NCI-H446 treated with DMSO at 0.1 percent for 48 hours (cell line): ENCODE data around the gene TRIM29.

ENCODE experiments used
- DNase-seq: peaks from one replicate; lab custom pipeline; 2025; lab: John Stamatoyannopoulos, UW

TRIM29 gene

DNA sequence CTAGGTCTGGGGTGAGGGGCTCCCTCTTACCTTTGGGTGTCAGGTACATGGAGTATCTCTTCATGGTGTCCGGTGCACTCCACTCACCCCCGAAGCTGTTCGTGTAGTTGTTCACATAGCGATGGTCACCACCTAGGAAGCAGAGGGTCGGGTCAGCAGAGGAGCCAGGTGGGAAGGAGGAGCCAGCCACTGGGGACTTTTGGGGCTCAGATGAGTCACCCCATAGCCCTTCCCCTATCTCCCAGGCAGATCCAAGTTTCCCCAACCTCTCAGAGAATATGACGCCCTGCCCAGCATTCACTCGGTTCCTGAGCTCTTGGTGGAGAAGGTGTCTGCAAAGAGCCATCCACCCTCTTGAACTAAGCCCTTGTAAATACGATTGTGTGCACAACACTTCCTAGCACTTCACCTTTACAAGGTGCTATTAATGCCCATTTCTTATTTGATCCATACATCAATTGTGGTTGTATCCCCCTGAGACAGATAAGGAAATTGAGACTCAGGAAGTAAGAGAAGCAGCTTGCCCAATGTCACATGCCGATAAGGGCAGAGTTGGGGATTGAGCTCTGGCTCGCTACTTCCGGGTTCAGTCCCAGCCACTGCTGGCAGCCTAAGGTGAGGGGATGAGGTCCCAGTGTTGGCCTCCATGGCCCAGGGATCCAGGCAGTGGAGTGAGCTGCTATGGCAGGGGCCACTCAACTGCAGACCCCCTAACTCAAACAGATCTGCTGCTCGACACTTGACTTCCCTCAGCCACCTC, 14.8 kb downstream of the TRIM29 start:
- no peak for DNase-seq

- no peak for DNase-seq
These were observed 15.9 kb downstream of the TRIM29 start for GRCh38 chr11:120121914-120122473.

DNA sequence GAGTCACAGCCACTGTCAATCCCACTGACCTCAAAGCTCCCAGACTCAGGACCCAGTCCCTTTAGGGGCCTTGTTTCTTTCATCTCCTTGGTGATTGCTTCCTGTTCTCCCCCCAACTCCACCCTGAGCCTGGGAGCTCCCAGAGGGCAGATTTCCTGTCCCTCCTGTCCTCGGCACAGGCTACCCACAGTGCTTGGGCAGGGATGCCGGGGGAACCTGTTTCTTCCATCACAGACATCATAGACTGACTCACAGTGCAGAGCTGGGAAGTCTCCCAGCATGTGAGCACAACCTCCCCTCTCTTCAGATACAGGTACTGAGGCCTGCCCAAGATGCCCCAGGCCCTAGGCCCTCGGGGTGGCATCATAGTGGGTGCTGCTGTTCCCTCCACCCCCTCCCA, 16.6 kb downstream of the TRIM29 start:
- DNase-seq, result no peak

DNA sequence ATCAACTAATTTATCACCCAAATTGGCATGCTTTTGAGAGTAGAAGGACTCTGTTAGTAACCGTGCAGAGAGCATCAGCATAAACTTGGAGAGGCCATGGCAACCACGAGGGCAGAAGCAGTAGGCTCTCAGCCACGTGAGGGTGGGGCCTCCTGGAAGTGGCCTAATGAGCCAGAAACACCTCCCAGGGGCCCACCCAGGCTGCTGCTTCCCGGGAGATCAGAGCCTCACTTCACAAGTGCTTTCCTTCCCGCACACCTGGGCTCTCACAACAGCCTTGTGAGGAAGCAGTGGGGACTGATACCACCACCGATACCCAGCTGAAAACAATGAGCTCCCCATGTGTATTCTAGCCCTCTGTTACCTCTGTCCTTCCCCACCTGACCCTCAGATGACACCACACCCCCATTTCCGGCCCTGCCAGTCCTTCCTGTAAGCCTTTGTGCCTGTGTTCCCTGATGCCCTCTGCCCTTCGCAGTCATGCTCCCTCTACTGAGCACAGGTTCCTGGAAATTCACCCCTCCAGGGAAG, 17.0 kb downstream of the TRIM29 start:
- DNase-seq, result no peak

- no peak for DNase-seq
These were observed 18.8 kb downstream of the TRIM29 start for GRCh38 chr11:120119121-120119520.

GRCh38 chr11:120117991-120118390, 19.9 kb downstream of the TRIM29 start:
- DNase-seq, result no peak

DNA sequence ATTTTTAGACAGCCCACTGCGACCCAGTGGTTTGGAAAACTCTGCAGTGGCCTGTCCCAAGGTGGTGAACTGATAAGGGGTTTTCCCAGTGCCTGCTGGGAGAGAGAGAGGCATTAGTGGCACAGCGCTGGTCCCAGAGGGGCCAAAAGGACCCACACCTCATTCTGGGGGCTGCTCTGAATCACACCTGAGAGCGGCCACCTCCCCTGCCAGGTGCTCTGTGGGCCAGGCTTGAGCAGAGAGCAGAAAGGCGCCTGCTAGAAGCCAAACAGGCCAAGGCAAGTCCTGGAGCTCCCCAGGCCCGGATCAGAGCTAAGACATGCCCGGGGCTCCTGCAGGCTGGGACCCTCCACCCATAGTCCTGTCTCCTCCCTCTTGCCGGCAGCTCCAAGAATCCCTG, 20.9 kb downstream of the TRIM29 start:
- no peak for DNase-seq

GRCh38 chr11:120115272-120116000, 22.5 kb downstream of the TRIM29 start:
- no peak for DNase-seq

DNA sequence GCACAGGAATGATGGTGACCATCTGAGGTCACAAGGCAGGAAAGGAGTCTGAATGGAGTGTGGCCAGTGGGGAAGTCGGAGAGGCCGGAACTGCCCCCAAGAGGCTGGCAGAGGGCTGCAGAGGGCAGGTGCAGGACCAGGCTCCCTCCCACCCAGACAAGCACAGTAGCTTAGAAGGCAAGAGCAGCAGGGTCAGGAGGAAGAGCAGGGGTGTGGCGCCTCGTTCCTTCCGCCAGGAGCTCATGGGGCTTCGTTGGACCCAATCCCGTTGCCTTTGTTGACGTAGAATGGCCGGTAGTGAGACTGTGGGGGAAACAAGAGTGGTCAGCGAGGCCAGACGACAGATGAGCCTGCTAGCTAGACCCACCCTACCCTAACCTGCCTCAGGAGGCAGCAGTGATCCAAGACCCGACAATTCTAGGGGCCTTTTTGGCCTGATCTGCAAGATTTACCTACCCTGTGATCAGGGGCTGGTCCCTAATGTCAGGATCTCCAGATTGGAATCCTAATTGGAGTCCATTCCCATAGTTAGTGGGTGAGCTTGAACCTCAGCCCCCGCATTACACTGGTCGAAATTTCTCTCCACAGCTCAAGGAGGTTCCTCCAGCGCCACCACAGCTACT, 25.6 kb downstream of the TRIM29 start:
- no peak for DNase-seq

- DNase-seq, result no peak
These were observed 28.4 kb downstream of the TRIM29 start for GRCh38 chr11:120109531-120109930.

GRCh38 chr11:120108785-120109168, 29.1 kb downstream of the TRIM29 start:
- DNase-seq, result no peak

- no peak for DNase-seq
These were observed 29.6 kb downstream of the TRIM29 start for GRCh38 chr11:120108154-120108784.

DNA sequence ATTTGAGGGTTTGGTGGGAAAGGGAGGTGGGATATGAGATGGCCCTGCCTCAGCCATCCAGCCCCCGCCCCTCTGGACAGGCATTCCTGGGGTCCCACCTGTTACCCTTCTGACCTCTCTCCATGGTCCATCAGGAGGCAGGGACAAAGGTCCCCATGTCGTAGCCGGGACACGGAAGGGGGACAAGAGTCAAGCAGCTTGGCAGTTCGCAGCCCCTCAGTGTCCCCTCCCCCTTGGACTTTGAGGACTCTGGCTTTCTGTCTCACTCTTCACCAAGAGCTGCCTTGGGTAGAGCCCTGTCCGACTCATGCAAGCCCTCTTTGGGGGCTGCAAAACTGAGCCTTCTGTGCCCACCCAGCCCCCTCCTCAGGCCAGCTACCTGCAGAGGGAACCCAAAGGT, 30.2 kb downstream of the TRIM29 start:
- no peak for DNase-seq

DNA sequence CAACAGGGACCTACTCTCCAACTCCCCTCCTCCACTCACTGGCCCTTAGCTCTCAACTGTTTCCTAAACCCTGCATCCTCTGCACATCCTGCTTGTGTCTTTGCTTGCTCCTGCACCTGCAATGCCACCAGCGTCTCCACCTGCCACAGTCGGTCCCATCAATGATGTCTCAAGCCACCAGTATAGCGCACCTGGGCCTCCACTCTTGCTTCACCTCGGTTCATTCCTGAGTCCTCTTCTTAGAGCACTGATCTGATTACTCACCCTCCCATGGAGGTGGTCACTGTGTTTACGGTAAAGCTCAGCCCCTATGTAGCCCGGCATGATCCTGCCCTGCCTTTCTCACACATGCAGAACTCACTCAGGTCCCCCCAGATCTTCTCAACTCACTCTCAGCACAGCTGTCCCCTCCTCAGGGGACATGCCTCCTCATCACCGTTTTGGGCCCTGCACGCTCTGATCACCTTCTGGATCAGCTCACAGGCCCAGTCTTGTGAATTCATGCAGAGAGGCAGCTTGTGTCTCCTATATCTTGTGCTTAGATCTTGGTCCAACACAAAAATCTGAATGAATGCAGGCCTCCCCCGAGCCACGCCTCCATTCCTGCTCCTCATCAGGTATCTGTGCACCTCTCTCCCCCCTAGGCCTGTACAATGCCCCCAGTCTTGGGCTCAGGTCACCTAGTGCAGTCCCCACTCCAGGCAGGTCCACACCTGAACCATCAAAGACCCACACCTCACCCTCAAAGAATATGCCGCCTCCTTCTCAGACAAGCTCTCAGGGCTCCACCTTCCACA, 31.4 kb downstream of the TRIM29 start:
- DNase-seq, result no peak

- DNase-seq, result no peak
These were observed 32.3 kb downstream of the TRIM29 start for GRCh38 chr11:120105576-120105975.

GRCh38 chr11:120104041-120104565, 33.8 kb downstream of the TRIM29 start:
- DNase-seq, result no peak

GRCh38 chr11:120102864-120103122, 35.1 kb downstream of the TRIM29 start:
- DNase-seq, result no peak

DNA sequence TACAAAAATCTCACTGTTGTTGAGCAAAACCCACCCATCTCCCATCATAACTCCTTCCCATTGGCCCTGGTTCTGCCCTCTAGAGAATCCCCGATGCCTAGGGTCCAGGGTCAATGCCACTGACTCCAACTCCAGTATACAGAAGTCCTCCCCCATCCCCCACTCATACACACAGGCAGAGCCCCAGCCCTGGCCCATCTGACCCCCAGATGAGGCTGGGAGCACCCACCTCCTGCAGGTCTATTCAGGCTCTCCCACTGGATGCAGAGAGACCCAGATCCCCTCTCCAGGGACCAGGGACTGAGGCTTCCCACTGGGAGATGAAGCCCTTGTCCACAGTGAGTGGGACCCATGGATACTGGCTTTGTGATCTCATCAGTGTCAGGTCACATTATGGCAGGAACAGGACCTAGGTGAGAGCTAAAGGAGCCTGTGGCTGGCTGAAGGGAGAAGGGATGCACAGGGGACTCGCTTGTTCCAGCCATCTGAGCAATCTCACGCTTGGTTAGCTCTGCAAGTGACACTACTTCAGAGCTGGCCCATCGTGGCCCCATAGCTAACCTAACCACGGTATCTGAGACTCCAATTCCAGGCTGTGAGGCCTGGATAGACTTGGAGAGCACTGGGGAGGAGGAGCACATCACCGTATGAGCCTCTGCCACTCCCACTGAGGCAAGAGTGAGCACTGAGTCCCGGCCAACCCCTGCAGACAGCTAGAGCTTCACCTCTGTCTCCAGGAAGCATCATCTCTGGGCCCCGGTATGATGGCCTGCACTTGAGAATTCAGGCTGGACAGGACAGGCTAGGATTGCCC, 35.7 kb downstream of the TRIM29 start:
- DNase-seq, result no peak

DNA sequence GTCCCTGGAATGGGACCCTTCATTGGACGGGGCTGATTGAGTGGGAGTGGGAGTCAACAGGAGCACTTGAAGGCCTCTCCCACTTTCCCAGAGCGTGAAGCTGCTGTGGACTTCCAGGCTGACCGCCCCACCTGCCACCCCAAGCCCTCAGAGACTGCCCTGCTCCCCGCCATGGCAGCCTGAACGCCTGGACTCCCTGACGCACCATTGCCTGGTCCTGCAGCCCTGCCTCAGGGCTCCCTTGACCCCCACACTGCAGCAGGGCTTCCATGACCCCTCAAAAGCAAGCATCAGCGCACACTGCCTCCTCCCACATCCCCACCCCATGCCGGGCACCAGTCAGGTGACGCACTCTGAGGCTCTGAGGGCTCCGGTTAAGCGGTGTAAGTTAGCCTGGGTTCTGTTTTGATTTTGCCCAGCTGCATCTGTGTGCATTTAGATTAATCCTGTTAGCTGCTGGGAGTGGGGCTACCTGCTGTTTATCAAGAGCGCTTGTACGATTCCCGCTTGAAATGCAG, 39.4 kb downstream of the TRIM29 start:
- DNase-seq, result no peak

GRCh38 chr11:120097721-120098385, 40.1 kb downstream of the TRIM29 start:
- no peak for DNase-seq
